Stimulated activated CD8-positive, alpha-beta memory T cell treated with anti-CD3 and anti-CD28 coated beads, Interleukin-15, amount 100 ng/mL, for 4 hours (primary cell): ENCODE measurements around the gene PPP6R1.
A peak's percentile ranks its signal among the peaks of the same experiment; 100 is the strongest.

Experiments
- DNase-seq, 2 donors: peaks; one replicate each; pipeline ENCODE4 v3.0.0-alpha.2; 2020; ENCODE audit warnings: low read depth in 2 of 2

The PPP6R1 gene

GRCh38 chr19:55258828-55259539, at the start of gene PPP6R1:
PPP6R1 (minus strand) TSS chr19:55259017; CDS start chr19:55247103, 11,914 bp downstream.
- peak; percentile 81 to 91 for DNase-seq

- no peak for DNase-seq
Measured at GRCh38 chr19:55308281-55308680, 49.5 kb upstream of the PPP6R1 start.

GRCh38 chr19:55306712-55307111, 47.9 kb upstream of the PPP6R1 start:
- no peak for DNase-seq

- DNase-seq: no peak
Measured at GRCh38 chr19:55305983-55306562, 47.3 kb upstream of the PPP6R1 start.

- DNase-seq: no peak
Measured at GRCh38 chr19:55305491-55305890, 46.7 kb upstream of the PPP6R1 start.

GRCh38 chr19:55304980-55305379, 46.2 kb upstream of the PPP6R1 start:
- DNase-seq: no peak

GRCh38 chr19:55304279-55304978, 45.6 kb upstream of the PPP6R1 start:
- no peak for DNase-seq

- DNase-seq: no peak
Measured at GRCh38 chr19:55303477-55303876, 44.7 kb upstream of the PPP6R1 start.

GRCh38 chr19:55302318-55302703, 43.5 kb upstream of the PPP6R1 start:
- DNase-seq: no peak

- DNase-seq: peak; percentile 87 to 90
Measured at GRCh38 chr19:55301459-55302317, 42.9 kb upstream of the PPP6R1 start.

GRCh38 chr19:55300886-55301458, 42.2 kb upstream of the PPP6R1 start:
- no peak for DNase-seq

- DNase-seq: no peak
Measured at GRCh38 chr19:55299991-55300390, 41.2 kb upstream of the PPP6R1 start.

GRCh38 chr19:55297267-55297666, 38.5 kb upstream of the PPP6R1 start:
- no peak for DNase-seq

GRCh38 chr19:55289117-55289796, 30.4 kb upstream of the PPP6R1 start:
- DNase-seq: no peak

- no peak for DNase-seq
Measured at GRCh38 chr19:55287361-55288079, 28.7 kb upstream of the PPP6R1 start.

- DNase-seq: no peak
Measured at GRCh38 chr19:55285229-55285890, 26.5 kb upstream of the PPP6R1 start.

- DNase-seq: no peak
Measured at GRCh38 chr19:55284405-55285058, 25.7 kb upstream of the PPP6R1 start.

- peak; percentile 29 to 31 for DNase-seq
Measured at GRCh38 chr19:55283548-55284377, 24.9 kb upstream of the PPP6R1 start, which contains the start of gene BRSK1. BRSK1 (plus strand) TSS chr19:55283997; CDS start chr19:55284443, 446 bp downstream.
